ENCODE measurements around the gene TEPSIN.
"Not testable (repeated sequence)": the region's sequence is repeated elsewhere in the genome, so short reads cannot be mapped to it uniquely, and the experiment has no call there.

Gene TEPSIN

DNA sequence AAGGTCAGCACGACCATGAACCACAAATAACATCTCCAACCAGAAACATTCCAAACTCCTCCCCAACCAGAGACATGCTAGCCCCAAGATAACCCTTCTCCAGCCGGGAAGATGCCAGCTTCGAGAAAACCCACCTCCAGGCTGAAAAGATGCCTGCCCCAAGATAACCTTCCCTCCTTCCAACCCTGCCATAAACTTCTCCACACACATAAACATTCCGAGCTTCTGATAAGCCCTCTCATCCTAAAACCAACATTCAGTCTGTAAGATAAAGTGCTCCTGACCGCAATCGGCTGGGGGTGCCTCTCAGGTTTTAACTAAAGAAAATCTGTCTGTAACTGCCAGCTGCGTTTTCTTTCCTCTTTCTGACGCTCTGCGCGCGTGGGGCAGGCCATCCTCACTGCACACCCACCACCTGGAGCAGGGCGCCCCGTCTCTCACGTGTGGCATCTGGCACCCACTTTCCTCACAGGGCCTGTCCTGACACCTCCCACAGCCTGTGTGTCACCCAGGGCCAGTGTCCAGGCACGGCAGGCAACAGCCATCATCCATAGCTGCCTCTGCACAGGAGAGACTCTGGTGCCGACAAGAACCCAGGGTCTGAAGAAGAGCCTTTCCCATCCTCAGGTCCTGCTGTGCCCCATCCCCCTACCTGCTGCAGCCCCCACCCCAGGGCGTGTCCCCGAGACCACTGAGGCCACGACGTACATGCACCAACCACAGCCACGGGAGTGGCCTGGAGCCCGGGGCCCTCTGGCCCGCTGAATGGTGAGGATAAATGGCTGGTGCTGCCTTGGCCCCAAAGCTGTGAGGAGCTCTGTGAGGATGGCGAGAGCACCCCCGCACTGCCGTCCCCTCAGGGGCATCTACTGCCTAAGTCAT lies 3.7 kb downstream of the TEPSIN start:
- FAIRE-seq, result no peak

DNA sequence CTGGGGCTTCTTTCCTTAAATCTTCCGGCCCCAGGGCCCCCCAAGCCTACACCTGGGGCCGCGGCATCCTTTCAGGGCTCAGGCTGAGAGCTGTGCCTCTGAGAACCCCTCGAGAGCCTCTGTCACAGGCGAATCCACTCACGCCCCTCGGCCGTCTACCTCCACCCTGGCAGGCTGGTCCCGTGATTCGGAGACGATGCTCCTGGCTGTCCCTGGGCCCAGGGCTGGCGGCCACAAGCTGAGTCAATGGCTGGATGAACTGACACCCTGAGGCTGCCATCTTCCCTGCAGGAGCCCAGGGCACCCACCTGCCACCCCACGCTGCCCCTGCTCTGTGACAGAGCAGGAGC lies 4.4 kb downstream of the TEPSIN start:
- FAIRE-seq, result no peak

- FAIRE-seq, result no peak
Observed at GRCh38 chr17:81233811-81234505, 4.9 kb downstream of the TEPSIN start.

DNA sequence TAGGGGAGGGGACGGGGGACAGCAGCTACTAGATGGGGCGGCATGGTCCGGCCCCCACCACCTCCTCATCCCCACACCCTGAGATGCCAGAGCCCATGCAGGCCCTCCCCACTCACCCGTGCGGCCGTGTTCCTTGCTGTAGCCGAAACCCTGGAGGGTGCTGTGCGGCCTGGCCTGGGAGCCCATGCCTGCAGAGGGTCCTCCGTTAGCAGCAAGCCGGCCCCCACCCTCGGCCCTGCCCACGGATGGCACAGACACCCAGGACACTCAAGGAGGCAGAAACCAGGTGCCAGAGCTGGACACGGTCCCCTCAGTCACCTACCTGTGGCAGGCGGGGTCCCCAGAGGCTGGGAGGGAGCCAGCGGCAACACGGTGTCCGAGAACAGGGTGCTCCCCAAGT lies 5.5 kb downstream of the TEPSIN start:
- no peak for FAIRE-seq

- no peak for FAIRE-seq
Observed at GRCh38 chr17:81232616-81233241, 6.1 kb downstream of the TEPSIN start.

- no peak for FAIRE-seq
Observed at GRCh38 chr17:81231766-81232581, 6.9 kb downstream of the TEPSIN start.

DNA sequence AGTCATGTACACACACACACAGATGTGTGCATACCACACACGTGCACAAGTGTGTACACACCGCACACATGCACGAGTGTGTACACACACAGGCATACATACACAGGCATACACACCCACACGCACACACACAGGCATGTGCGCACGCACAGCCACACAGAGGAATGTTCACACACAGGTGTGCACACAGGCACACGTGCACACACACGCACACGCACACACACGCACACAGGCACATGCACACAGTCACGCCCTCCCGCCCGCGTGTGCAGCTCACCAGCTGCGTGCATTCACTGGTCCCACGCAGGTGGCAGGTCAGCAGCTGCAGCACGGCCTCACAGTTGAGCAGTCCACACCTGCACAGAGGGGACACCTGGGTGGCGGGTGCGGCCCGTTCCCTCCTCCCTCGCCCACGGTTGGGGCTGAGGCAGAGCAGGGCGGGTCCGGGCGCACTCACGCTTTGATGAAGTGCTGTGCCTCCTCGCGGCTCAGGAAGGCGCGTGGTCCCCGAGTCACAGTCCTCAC lies 7.7 kb downstream of the TEPSIN start:
- FAIRE-seq, result no peak

DNA sequence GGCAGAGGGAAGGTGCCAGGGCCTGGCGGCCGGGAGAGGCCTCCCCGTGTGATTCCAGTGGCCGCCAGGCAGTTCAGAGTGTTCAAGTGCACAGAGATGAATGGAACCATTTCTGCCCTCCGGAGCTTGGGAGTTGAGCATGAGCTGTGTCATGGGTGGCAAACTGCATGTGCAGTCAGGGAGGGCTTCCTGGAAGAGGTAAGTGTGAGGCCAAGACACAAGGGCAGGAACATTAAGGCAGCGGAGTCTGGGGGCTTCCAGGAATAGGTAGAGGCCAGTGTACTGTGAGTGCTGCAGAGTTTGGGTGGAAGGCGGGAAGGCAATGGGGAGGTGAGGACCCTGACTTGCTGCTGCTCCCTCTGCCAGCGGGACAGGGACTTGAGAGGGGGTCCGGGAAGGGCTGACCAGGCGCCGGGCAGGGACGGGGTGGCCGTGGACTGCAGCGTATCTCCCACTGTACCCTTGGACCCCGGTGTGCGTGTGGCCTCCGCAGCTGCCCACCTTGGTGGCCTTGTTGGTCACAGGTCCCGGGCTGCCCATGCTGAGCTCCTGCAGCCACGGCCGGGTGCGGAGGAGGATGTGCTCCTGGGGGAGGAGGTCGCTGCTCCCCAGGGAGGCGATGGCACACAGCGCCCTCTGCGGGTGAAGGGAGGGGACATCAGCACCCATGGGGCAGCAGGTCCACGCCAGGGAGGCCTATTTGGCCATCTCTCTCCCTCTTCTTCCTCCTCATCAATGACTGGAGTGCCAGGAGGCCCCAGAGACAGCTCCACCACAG lies 8.6 kb downstream of the TEPSIN start:
- FAIRE-seq, result no peak

- no peak for FAIRE-seq
Observed at GRCh38 chr17:81229666-81229920, 9.3 kb downstream of the TEPSIN start.

DNA sequence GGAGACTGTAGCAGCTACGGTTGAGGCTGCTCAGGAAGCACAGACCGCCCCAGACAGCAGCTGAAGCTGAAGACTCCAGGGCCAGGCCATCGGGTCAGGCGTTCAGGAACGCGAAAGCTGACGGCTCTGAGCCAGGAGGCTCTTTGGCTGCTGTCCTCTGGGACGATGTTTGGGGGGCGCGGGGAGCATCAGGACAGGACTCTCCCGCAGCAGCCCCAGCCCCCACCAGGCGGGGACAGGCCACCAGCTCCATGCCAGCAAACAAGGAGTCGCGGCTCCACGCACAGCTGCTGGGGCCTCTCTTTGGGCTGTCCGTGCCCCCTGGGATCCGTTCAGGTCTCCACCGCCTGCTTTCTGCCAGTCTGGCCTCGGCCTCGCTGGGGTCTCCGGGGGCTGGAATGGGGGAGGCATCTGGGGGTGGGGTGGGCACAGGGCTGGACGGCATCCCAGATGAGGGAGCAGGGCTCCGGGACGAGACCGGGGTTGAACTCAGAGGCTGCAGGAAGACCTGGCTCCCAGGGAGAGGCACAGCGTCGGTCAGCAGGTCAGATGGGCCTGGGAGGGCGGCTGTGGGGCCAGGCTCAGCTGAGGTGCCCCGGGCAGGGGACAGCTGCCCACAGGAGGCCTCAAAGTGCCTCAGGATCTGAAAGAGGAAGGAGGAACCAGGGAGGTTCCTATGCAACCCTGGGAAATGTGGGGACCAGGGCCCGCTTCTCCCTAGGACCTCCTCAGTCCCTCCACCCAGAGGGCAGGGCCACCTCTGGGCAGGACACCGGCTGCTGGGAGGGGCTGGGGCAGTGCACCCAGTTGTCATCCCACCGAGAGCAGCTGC lies 9.8 kb downstream of the TEPSIN start:
- no peak for FAIRE-seq

DNA sequence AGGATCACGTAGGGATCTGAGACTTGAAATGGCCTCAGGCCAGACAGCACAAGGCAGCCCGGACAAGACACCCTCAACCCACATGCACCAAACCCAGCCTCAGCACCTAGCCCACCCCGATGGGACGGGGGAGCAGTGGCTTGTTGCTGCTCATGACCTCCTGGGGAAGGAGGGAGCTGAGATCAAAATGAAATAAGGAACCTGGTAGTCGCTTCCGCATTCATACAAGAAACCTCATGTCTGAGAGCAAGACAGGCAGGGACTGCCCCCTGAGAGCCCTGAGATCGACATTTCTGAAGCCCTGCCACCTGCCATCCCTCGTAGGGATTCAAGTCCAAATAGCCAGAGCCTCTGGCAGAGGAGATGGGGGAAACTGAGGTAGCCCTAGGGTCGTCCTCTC lies 10.4 kb downstream of the TEPSIN start:
- FAIRE-seq, result no peak

- FAIRE-seq, result not testable (repeated sequence)
Observed at GRCh38 chr17:81227630-81228029, 11.2 kb downstream of the TEPSIN start.

GRCh38 chr17:81223762-81224130 lies 15.1 kb downstream of the TEPSIN start:
- no peak for FAIRE-seq

DNA sequence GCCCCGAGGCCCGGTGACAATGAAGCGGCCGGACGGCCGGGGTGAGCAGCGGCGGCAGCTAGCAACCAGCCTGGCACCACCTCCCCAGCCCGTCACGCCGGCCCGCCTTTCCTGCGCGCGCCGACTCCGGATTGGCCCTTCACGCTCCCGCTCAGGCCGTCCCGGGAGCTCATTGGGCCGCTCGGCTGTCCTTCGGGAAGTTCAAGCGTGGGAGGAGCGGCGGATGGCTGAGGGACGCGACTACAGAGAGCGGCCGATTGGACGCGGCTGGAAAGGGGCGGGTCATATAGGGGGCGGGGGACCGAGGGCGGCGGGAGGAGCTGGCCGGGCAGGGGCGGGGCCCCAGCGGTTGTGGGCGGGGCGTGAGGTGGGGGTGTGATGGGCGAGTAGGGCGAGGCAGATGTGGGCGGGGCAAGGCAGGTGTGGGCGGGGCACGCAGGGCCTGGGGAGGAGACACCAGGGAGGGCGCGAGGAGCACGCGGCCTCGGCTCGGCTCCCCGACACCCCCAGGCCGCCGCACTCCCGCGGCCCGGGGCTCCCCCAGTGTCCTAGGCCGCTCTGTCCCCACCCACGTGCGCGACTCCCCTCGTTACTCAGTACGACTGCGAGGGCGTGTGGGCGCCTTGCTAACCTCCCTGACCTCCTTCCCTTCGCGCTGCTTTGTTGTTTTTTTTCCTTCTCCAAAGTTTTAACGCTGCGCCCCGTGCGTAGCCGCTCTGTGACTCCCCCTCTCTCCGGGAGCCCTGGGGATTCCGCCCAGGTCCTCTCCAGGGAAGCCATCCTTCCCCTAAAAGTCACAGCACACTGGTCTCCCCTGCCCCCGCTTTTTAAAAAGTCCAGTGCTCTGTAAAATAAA lies 15.7 kb downstream of the TEPSIN start, which contains the start of gene CEP131:
Gene CEP131, minus strand, starts transcription at position 60 of the 856 bp plus-strand sequence. CDS start 2,909 bp downstream, outside the sequence.
- no peak for FAIRE-seq

DNA sequence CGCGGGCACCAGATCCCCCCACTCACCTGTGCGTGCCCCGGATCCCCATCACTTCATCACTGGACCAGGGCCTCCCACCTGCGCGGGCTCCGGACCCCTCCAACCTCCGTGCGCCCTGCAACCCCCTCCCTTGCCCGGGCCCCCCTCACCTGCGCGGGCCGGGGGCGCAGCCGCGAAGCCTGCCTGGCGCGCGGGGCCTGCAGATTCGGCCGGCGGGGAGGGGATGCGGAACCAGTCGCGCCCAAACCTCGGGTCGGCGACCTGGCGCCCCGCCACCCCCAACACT lies 16.3 kb downstream of the TEPSIN start:
- no peak for FAIRE-seq

DNA sequence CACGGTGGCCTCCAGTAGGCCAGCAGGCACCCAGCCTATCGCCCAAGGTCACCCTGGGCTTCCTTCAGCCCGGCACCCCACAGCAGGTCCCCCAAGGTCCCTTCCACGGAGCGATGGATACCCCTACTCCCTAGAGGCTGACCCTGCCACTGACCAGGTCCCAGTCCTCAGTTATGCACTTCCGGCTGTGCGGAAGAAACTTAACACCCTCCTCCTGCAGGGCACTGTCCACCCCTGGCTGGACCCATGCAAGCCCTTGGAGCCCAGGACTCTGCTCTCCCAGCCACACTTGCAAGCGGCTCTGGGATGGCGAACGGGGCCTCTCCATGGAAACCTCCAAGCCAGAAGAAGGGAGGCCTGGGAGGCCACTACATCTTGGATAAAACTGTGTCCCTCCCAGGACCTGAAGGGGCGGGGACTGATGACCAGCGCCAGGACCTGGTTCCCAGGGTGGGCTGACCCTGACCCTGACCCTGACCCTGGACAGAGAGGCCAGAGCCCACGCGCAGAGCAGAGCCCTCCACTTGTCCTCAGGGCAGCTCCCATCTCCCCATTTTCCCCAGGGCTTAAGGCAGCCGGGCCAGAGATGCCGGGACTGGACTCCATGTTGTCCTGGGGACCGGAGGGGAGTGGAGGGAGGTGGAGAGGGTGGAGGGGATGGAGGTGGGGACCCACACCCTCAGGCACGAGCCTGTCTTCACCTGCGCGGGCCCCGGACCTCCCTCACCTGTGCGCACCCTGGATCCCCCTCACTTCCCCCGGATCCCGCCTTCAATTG lies 16.8 kb downstream of the TEPSIN start:
- FAIRE-seq, result no peak

DNA sequence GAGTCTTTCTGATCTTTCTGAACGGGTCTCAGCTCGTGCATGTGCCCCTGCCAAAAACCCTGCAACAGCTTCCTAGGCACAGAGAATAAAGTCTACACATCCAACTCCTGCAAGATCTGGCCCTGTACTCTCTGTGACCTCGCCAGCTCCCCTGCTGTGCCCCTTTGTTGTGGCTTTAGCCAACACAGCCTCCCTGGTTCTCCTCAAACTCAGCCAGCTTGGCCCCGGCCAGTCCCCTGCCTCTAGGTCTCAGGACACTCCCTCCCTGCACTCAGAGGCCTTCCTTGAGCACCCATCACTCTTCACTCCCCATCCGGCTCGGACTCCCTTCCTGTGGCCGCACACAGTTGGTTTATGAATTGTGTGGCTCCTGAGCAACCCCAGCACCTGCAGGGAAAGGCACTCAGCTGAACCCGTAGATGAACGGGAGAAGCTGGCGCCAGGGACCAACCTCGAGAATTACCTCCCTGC lies 17.4 kb downstream of the TEPSIN start:
- FAIRE-seq, result no peak

GRCh38 chr17:81219476-81220180 lies 19.2 kb downstream of the TEPSIN start:
- FAIRE-seq, result no peak

DNA sequence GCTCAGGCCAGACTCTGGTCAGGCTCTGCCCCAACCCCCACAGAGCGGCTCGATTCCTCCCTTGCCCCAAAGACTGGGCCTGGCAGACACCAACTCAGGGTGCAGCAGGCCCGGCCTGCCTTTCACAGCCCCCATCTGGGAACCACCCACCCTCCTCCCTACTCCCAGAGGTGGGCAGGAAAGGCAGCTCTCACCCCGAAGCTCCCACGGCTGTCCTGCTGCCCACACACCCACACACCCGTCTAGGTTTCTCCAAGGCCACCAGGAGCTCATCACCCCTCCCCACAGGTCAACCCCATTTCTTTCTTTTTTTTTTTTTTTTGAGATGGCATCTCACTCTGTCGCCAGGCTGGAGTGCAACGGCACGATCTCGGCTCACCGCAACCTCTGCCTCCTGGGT lies 19.9 kb downstream of the TEPSIN start:
- FAIRE-seq, result no peak

Measured in TTC549 (cell line).